ENCODE data around the gene SEC14L5. TPM values are rescaled to one million over a fixed set of nuclear protein-coding genes. Genes with fewer than 3 reads are reported as not detected.
A peak's percentile ranks its signal among the peaks of the same experiment; 100 is the strongest.
"Not testable (repeated sequence)": the region's sequence is repeated elsewhere in the genome, so short reads cannot be mapped to it uniquely, and the experiment has no call there.

SEC14L5 gene
- total RNA-seq, 1 experiment from 2014 or later, result 0.10 TPM

DNA sequence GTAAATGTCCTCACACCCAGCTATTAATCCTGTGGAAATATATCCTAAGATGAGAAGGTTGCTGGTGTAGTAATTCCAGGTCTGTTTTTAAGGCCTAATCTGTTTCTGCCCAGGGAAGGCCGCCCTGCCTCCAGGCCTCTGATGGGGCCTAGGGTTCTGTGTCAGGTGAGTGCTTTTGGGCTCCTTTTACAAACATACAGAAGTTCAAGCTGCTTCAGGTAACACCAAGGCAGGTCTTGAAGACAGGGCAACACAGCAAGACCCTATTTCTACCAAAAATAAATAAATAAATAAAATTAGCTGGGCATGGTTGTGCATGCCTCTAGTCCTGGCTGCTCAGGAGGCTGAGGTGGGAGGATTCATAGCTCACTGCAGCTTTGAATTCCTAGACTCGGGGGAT, 30.5 kb upstream of the SEC14L5 start:
- no peak for DNase-seq (ENCODE audit: low spot score)
- in situ Hi-C loops (cut with HindIII; ENCODE audit: low sequenced_read_pairs), result no loop called here

DNA sequence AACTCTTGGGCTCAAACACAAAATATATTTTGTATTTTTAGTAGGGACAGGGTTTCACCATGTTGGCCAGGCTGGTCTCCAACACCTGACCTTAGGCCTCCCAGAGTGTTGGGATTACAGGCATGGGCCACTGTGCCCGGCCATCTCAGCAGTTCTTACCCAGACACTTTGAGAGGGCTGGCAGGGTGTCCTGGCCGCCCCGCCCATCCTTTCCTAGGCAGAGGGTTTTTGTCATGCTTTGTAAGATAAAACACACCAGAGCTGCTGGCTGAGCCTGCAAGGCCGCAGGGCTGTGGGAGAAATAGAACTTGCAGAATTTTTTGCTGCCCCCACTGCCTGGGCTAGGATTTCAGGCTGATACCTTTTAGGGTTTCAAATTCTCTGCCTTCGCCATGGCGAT, 29.9 kb upstream of the SEC14L5 start:
- in situ Hi-C loops (cut with HindIII; ENCODE audit: low sequenced_read_pairs), result no loop called here
- DNase-seq (ENCODE audit: low spot score), result no peak

DNA sequence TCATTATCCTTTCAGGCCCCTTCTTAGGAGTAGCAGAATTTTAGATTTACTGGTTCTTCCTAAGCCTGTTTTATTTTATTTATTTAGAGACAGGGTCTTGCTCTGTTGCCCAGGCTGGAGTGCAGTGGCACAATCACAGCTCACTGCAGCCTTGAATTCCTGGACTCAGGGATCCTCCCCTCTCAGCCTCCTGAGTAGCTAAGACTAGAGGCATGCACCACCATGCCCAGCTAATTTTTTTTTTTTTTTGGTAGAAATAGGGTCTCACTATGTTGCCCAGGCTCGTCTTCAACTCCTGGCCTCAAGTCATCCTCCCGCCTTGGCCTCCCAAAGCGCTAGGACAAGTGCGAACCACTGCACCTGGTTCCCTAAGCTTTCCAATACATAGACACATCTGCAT, 28.5 kb upstream of the SEC14L5 start:
- DNase-seq (ENCODE audit: low spot score); in situ Hi-C loops (cut with HindIII; ENCODE audit: low sequenced_read_pairs): not testable (repeated sequence)

DNA sequence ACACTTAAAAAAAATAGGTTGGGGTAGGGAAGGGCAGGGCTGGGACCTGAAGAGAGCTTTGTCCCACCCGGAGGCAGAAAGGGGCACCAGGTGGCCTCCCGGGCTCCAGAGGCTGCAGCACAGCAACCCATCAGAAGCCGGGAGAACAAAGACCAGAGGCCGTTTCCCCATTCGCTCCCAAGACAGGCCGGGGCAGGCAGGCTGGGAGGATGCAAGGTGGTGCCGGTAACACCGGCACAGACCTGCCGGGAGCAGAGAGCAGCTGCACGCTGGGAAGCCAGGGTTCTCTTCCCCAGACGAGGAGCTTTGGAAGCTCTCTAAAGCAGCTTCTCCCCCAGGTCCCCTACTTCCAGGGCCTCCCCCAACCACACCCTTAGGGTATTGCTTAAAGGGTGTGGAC, 26.7 kb upstream of the SEC14L5 start:
- in situ Hi-C loops (cut with HindIII; ENCODE audit: low sequenced_read_pairs), result no loop called here
- DNase-seq (ENCODE audit: low spot score), result no peak

DNA sequence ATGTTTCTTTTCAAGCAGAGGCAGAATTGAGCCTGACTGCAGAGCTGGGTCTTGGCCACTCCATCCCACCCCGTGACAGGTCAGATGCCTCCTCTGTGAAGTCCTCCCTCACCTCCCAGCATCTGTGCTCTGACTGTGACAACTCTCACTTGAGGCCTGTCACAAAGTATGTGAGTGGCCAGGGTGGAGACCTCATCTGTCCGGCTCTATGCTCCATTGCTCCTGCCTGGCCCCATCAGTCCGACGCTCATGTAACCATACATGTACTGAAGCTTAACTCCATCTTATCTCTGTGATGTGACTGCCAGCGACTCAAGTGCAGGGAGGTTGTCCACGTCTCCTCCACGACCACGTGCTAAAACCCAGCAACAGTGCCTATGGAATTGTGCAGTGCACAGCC, 24.7 kb upstream of the SEC14L5 start:
- in situ Hi-C loops (cut with HindIII; ENCODE audit: low sequenced_read_pairs), result no loop called here
- DNase-seq (ENCODE audit: low spot score), result no peak

DNA sequence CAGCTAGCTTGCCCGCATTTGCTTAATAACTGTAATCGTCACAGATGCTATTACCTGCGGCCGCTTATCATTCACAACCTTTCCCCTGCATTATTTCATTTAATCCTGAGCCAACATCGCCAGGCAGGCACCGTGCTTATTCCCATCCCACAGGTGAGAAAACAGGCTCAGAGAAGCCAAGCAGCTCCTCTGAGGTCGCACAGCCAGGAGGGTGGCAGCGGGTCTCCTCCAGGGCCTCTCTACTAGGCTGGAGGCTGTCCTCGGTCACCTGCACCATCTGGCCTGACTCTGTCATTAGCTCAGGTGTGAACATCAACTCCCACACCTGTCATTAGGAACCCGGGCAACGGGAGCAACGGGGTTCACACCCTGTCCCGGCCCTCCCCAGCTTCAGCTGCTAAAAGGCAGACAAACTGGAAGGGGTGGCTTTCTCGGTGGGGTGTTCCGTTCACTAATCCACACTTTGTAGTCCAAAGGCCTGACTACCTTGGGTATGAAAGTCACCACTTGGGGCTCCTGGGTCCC, 24.2 kb upstream of the SEC14L5 start:
- no peak for DNase-seq (ENCODE audit: low spot score)
- in situ Hi-C loops (cut with HindIII; ENCODE audit: low sequenced_read_pairs), result no loop called here

DNA sequence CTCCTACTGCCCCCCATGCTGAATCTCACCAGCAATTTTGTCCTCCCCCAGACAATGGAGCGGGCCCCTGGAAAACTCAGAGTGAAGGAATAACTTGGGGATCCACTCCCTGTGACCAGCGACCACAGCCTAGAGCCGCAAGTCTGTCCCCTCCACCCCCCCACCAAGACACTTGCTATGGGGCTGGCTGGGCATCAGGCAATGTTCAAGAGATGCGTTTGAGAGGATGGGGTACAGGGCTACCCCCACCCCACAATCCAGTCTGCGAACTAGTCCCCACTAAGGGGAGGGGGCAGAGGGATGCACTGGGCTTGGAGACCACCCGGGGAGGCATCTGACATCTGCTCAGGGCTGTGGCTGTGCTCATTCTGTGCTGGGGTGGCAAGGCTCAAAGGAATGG, 23.5 kb upstream of the SEC14L5 start:
- in situ Hi-C loops (cut with HindIII; ENCODE audit: low sequenced_read_pairs), result no loop called here
- no peak for DNase-seq (ENCODE audit: low spot score)

DNA sequence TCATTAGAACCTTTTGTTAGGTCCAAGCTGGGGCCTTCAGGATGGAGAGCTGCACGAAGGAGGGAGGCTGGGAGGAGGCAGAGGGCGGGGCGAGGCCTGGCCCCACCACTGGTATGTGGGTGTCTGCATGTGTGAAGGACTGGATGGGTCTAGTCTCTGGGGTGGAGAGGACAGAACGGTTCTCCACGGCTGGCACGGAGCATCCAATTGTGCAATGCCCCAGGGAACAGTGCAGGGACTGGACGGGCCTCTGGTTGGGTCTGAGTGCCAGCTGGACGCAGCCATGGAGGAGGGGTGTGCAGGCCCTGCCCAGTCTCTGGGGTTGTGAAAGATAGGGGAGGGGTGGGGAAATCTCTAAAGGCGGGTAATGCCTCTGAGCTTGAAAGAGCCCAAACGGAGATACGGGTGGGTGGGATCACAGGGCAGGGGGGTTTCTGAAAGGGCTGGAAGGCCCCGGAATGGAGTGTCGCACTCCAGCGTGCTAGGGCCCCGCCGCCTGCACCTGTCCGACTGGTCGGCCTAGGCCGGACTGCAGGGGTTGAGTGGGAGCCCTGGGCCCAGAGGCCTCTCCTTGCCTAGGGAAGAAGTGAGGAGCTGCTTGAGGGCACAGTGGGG, 22.8 kb upstream of the SEC14L5 start:
- in situ Hi-C loops (cut with HindIII; ENCODE audit: low sequenced_read_pairs), result no loop called here
- no peak for DNase-seq (ENCODE audit: low spot score)

DNA sequence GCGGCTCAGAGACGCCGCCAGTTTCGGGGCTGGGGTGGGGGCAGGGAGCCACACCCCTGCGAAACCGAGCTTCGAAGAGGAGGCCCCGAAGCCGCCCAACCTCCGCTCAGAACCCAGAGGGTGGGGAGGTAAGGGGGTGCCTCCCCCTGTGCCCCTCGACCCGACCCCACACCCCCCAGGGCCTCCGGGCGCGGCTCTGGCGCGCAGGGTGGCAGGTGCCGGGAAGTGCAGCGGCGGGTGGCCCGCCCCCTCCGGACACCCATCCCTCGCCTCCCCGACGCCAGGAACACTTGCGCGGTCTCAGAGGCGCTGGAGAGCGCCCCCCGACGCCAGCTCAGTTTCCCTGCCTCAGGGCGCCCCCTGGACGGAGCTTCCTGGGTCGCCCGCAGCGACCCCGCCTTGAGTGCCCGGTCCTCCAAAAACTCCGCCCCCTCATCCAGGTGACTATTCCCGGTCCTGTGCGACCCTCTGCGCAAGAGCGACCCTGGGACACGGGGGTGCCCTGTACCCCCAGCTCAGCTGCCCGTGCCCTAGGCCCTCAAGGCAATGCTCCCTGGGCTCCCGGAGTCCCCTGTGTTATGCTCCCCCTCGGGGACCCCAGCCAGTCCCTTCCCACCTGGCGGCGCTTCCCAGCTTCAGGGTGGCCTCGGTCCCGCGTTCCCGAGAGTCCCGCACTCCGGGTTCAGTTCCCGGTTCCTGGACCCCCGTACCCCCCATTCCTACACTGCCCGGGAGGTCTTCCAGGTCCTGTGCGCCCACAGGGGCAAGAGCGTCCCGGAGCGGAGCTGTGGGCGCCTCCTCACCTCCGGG, 21.7 kb upstream of the SEC14L5 start:
- in situ Hi-C loops (cut with HindIII; ENCODE audit: low sequenced_read_pairs), result no loop called here
- no peak for DNase-seq (ENCODE audit: low spot score)

DNA sequence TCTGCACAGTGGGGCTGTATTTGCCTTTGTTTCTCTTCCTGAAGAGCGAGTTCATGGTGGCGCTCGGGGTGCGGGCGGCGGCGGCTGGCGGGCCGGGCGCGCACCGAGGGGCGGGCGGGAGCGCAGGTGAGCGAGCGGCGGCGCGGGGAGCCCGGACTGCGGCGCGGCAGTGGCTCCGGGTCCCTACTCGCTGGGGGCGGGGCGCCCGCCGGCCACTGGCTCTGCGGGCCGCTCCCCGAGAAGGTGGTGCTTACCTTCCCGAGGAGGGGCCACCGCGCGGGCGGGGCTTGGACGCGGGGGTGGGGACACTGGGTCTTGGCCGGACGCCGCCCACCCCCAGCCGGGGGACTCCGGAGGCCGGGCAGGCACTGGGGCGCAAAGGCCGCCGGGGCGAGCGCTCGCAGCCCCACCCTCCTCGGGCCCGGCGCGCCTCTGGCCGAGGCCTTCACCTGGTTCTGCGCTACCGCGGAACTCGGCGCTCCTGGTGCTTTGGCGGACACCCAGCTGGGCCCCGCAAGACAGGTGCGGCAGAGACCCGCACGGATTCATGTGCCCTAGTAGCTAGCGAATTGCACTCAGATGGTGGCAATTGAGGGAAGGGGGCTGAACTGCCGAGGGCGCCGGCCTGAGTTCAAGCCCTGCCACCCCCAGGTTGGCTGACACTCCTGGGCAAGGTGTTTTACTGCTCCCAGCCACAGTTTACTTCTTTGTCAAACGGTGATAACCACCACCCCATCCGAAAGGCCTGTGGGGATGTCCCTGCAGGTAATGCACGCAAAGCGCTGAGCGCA, 20.9 kb upstream of the SEC14L5 start, which contains the start of gene PPL:
PPL (minus strand) TSS at position 158 of the 791 bp plus-strand sequence; CDS start at position 55, 103 bp downstream.
- peak; percentile 65 for DNase-seq (ENCODE audit: low spot score)
- in situ Hi-C loops (cut with HindIII; ENCODE audit: low sequenced_read_pairs), result no loop called here

DNA sequence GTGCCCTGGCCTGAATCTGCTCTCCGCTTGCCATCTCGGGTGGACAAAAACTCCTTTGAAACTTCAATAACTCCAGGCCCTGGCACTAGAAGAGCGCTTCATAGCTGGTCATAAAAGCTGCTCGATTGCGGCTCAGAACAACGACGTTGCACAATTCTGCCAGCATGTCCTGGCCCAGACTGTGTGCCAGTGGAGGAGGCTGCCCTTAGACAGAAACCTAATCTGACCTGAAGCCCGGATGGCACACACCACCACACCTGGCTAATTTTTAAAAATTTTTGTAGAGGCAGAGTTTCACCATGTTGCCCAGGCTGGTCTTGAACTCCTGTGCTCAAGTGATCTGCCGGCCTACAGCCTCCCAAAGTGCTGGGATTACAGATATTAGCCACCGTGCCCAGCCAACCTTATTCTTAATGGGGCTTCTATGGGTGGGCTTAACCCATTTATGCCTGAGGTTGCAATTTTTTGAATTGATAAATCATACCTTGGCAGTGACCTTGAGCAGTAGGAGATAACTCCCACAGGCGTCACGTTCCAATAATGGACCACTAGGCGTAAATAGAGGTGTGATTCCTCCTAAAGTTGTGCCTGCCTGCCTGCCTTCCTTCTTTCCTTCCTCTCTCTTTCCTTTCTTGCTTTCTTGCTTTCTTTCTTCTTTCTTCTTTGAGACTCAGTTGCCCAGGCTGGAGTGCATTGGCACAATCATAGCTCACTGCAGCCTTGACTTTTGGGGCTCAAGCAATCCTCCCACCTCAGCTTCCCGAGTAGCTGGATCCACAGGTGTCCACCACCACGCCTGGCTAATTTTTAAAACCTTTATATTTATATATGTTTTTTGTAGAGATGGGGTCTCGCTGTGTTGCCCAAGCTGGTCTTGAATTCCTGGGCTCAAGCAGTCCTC, 20.1 kb upstream of the SEC14L5 start:
- in situ Hi-C loops (cut with HindIII; ENCODE audit: low sequenced_read_pairs), result no loop called here
- DNase-seq (ENCODE audit: low spot score), result no peak

DNA sequence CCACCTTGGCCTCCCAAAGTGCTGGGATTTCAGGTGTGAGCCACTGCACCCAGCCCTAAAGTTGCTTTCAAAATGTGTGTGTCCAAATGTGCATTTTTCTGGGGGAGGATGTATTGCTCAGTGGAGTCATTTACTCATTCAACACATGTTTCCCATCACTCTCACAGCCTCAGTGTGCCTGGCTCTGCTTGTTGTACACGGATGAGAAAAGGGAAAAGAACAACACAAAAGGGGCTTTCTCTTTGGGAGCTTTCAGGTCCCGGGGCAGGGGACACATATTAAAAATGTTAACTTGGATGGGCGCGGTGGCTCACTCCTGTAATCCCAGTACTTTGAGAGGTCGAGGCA, 19.5 kb upstream of the SEC14L5 start:
- no peak for DNase-seq (ENCODE audit: low spot score)
- in situ Hi-C loops (cut with HindIII; ENCODE audit: low sequenced_read_pairs), result no loop called here

DNA sequence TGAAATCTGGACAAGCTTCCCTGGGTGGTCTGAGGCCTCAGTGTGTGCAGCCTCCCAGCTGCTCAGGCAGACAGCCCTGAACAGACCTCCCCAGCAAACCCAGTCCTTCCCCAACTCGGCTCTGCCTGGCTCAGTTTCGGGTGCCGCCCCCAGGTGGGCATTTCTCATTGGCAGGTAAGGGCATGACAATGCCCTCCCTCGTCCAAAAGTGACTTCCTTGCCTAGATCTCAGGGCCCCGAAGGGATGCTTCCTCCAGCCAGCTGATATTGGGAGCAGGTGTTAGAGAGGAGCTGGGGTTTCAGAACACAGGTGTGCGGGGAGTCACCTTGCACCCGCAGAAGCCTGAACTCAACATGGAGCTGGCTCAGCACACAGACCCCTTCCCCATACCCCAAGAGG, 17.4 kb upstream of the SEC14L5 start:
- in situ Hi-C loops (cut with HindIII; ENCODE audit: low sequenced_read_pairs), result no loop called here
- no peak for DNase-seq (ENCODE audit: low spot score)

DNA sequence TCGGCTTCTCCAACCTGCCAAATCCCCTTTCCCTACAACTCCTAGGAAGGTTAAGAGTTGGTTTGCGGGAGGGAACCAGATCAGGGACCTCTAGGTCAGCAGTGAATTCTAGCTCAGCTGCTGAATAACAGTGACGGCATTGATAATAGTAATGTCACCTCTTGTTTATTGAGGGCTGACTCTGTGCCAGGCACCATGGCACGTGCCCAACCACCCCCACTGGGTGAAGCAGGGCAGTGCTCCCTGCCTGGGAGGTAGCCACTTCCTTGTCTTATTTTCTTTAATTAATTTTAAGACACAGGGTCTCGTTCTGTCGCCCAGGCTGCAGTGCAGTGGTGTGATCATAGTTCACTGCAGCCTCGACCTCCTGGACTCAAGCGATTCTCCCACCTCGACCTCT, 15.6 kb upstream of the SEC14L5 start:
- in situ Hi-C loops (cut with HindIII; ENCODE audit: low sequenced_read_pairs), result no loop called here
- DNase-seq (ENCODE audit: low spot score), result no peak

DNA sequence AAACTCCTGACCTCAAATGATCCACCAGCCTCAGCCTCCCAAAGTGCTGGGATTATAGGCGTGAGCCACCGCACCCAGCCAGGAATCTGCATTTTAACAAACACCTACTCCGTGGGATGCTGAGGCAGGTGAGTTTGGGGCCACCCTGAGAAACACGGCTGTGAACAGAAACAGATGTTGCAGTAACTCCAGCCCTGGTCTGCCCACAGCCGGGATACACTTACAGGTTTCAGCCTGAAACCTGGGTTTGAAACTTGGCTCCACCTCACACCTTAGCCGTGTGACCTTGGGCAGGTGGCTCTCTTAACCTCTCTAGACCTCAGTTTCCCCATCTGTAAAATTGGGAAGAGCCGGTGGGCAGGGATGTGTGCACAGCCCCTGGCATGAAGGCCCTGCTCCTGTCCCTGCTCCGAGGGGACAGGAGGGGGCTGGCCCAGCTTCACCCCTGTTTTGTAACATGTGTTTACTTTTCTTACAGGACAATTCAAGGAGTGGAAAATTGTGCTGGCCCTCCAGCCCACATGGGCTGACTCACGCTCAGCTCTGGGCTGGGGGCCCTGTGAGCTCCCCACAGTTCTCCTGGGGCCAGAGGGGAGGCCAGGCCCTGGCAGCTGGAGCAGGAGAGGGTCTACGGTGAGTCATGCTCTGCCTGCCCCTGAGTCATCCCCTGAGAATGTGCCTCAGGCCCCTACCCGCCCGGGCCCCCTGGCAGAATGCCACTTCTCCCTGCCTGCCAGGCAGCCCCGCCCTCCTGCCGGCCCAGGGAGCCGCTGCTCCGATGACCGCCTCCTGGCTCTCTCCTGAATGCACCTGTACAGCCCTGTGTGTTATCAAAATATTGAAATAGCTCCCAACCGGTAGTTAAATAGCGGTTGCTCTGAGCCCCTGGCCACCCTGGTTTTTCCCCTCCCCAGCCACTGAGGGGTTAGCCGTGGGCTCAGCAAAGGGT, 13.5 kb upstream of the SEC14L5 start:
- peak; percentile 21 for DNase-seq (ENCODE audit: low spot score)

DNA sequence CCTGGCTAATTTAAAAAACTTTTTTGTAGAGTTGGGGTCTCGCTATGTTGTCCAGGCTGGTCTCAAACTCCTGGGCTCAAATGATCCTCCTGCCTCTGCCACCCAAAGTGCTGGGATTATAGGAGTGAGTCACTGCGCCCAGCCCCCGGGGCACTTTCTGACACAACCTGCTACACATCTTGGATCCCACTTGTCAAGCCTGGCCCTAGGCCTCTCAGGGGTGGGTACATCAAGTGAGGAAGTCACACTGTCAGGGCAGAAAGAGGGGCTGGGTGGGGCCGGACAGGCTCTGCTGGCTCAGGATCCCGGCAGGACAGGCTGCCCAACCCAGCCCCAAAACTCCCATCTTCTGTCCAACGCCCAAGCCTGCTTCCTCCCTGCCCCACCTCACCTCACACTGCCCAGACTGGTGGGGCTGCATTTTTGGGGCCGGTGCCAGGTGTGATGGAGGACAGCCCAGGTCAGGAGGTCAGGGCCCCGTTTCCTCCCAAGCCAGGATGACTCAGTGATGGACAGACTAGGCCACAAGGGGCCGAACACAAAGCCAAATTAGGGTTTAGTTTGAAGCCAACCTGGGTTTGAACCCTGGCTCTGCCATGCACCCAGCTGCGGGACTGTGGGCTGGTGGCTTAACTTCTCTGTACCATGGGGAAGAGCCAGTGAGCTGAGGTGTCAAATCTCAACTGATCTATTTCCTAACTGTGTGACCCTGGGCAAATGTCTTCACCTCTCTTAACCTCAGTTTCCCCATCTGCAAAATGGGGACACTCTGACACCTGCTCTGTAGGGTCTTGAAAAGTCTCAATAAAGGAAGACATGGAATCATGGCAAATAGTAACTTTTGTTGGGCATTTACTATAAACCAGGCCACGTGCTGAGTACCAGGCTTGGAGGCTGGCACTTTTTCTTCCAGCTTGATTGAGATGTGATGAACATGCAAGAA, 12.3 kb upstream of the SEC14L5 start:
- in situ Hi-C loops (cut with HindIII; ENCODE audit: low sequenced_read_pairs), result no loop called here

More for the DNA sequence above, 13.5 kb upstream of the SEC14L5 start:
- in situ Hi-C loops (cut with HindIII; ENCODE audit: low sequenced_read_pairs), result no loop called here

DNA sequence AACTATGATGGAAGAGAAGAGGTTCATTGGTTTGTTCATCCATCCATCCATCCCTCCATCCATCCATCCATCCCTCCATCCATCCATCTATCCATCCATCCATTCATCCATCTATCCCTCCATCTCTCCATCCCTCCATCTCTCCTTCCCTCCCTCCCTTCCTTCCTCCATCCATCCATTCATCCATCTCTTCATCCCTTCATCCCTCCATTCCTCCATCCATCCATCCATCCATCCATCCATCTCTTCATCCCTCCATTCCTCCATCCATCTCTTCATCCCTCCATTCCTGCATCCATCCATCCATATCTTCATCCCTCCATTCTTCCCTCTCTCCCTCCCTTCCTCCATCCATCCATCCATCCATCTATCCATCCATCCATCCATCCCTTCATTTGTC, 11.2 kb upstream of the SEC14L5 start:
- in situ Hi-C loops (cut with HindIII; ENCODE audit: low sequenced_read_pairs), result no loop called here
- no peak for DNase-seq (ENCODE audit: low spot score)

More for the DNA sequence above, 12.3 kb upstream of the SEC14L5 start:
- DNase-seq (ENCODE audit: low spot score), result no peak
